Uterus (tissue), 4 donors: ENCODE data around the gene MCL1. TPM values are rescaled to one million over a fixed set of nuclear protein-coding genes. Genes with fewer than 3 reads are reported as not detected.

ENCODE experiments used
- DNase-seq, 2 donors: peaks; one replicate each; pipeline ENCODE4 v3.0.0-alpha.2; 2019 to 2020
- H3K27ac ChIP-seq, 2 donors: fragments of 200-600 bp; sonication (generic); 1 replicate in 1 of 2; 2 replicates in 1 of 2; pipeline ENCODE4 v1.5.1; 2016 to 2018
- H3K27me3 ChIP-seq, 2 donors: fragments of 200-600 bp; sonication (generic); one replicate each; pipeline ENCODE4 v1.5.1; 2018 to 2019; ENCODE audit warnings: control low read depth in 1 of 2
- H3K36me3 ChIP-seq, 2 donors: fragments of 200-600 bp; sonication (generic); one replicate each; pipeline ENCODE4 v1.5.1; 2019; ENCODE audit warnings: control low read depth in 1 of 2
- H3K4me1 ChIP-seq, 2 donors: fragments of 200-600 bp; sonication (generic); one replicate each; pipeline ENCODE4 v1.5.1; 2018 to 2019; ENCODE audit warnings: control low read depth in 1 of 2
- H3K4me3 ChIP-seq, 2 donors: fragments of 200-600 bp; sonication (generic); 1 replicate in 1 of 2; 2 replicates in 1 of 2; pipeline ENCODE4 v1.5.1; 2018 to 2019; ENCODE audit warnings: mild to moderate bottlenecking in 1 of 2
- H3K9me3 ChIP-seq, 2 donors: fragments of 200-600 bp; sonication (generic); one replicate each; pipeline ENCODE4 v1.5.1; 2019; ENCODE audit warnings: control low read depth in 1 of 2
- CTCF ChIP-seq, 4 experiments: fragments of 200-600 bp in 2 of 4; fragments of 450-650 bp in 2 of 4; sonication (generic) in 2 of 4; IDR thresholded peaks; one replicate each; pipeline ENCODE4 v1.5.1; 2016 to 2019; ENCODE audit warnings: antibody characterized with exemption in 4 of 4, mild to moderate bottlenecking in 2 of 4, moderate library complexity in 1 of 4
- POLR2A ChIP-seq, 2 donors: fragments of 450-650 bp; IDR thresholded peaks; one replicate each; pipeline ENCODE4 v1.6.1; 2016; ENCODE audit warnings: antibody characterized with exemption in 2 of 2, mild to moderate bottlenecking in 1 of 2, moderate library complexity in 1 of 2
- intact Hi-C: fragments of 100-400 bp; cut with DNase I; formaldehyde crosslinking; loops from one replicate; pipeline ENCODE4 v1.15.1; 2023; ENCODE audit warnings: low total_unique reads
- total RNA-seq, 4 donors: library from RNA; depleted of rRNA in 3 of 4; stranded (reverse); fragments of >200 nt in 3 of 4; gene quantifications; one replicate each; pipeline versions ENCODE4 v1.1.0 to v1.2.4, GENCODE V29; 2014 to 2023
- donor health status: DM: yes; HTN: yes; CAD: no.

MCL1 gene
- total RNA-seq, 4 donors from 2014 or later: 125 to 266 (median 207) TPM

GRCh38 chr1:150572918-150573647, 6.3 kb downstream of the MCL1 start:
- intact Hi-C loops: no loop called here
- Histone ChIP-seq H3K4me3 (no peak overlapping the region), H3K4me1 (peaks cover 18 to 22% of the 10 kb centered on the region in 2 donors), H3K9me3 (no peaks in the 10 kb centered on the region), H3K27me3 (no peaks in the 10 kb centered on the region), H3K27ac (peak overlapping the region; percentile 99), H3K36me3 (no peaks in the 10 kb centered on the region)
- TF ChIP-seq CTCF (IDR thresholded peaks at IDR 0.05) (no peak), POLR2A (IDR thresholded peaks at IDR 0.05) (no peak)
- DNase-seq: no peak

DNA sequence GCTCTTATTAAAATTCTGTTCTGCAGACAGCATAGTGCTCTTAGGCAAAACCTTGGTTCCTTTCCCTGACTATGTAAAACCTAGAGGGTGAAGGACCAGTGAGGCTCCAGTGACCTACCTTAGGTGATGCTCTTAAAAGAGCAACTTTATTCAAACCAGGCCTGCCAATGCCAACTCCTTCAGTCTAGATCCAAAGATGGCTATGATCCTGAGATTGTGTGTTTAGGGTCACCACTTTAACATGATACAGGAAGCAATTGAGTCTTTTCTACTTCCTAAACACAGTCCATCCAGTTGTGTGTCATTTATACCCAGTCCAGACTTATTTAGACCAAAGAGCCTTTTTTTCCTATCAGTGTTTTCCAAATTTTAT, 10.8 kb downstream of the MCL1 start:
- peaks cover 40 to 44% of the 10 kb centered on the region in 2 donors for H3K4me1 ChIP-seq
- H3K9me3 ChIP-seq: no peaks in the 10 kb centered on the region

DNA sequence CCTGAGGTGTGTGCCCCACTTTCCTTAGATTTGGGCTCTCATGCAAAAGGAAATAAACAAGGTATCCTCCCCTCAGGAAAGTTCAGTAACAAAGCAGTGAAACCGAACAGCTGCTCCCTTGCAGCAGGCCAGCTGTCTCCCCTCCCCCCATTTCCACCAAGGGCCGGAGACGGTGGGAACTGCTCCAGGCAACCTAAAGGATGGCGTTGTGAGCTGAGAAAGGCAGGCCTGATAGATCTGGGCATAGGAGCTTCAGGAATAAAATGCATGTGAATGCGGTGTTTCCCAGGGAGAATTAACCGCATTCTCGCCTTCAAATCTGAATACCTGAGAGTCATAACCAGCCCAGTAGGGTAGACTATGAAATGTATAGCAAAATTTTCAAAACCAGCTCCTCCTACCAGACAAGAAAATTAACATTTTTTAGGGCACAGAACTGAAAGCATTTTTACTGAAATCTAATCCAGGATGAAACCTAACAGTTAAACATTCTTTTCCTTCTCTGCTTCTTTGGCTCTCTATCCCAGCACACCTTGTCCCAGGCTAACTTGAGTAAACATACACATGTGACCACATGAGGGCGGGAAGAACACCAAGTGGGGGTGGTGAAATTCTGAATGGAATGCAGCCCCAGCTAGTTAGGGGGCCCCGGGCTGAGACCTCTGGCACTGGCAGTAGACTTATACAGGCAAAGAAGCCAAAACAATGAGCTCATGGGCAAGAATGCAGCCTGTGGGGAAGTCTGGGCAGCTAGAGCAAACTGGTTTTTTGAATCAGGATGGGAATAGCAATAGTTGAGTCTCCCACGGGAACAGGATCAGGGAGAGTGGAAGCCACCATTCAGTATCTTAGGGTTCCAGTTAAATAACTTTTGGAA, 11.5 kb downstream of the MCL1 start:
- Histone ChIP-seq H3K27me3 (no peaks in the 10 kb centered on the region), H3K9me3 (no peaks in the 10 kb centered on the region), H3K36me3 (no peaks in the 10 kb centered on the region), H3K4me1 (peaks cover 38 to 51% of the 10 kb centered on the region in 2 donors), H3K27ac (peak overlapping the region; percentile 99), H3K4me3 (peak overlapping the region; percentile 33 to 40)
- peak; percentile 88 to 97 for DNase-seq
- TF ChIP-seq POLR2A (IDR thresholded peaks at IDR 0.05) (peak; percentile 30 to 55), CTCF (IDR thresholded peaks at IDR 0.05) (peak in 1 of 4 experiments; percentile 16)
- intact Hi-C loops: no loop called here

More for the DNA sequence above, 10.8 kb downstream of the MCL1 start:
- peak overlapping the region; percentile 33 to 40 for H3K4me3 ChIP-seq
- peak overlapping the region; percentile 99 for H3K27ac ChIP-seq
- TF ChIP-seq POLR2A (IDR thresholded peaks at IDR 0.05) (no peak), CTCF (IDR thresholded peaks at IDR 0.05) (no peak)
- peak in 1 of 2 donors; percentile 28 for DNase-seq
- intact Hi-C loops: no loop called here
- no peaks in the 10 kb centered on the region for H3K27me3 ChIP-seq
- no peaks in the 10 kb centered on the region for H3K36me3 ChIP-seq

DNA sequence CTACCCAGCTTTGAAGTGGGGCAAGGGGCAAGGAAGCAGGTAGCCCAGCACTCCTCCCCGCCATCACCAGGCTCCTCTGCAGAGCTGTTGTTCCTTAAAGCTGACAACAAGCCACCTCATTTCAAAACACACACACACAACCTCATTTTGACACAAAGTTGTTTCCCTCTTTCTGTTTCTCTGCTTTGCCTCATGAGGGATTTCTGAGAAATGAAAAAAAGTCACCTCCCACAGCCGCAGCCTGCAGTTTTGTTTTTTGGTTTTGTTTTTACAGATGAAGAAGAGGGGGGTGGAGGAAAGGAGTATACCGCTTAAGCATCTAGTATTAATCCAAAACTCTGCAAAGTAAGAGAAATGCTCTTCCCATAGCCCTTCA, 12.1 kb downstream of the MCL1 start:
- peak in 1 of 2 donors; percentile 31 for DNase-seq
- no peaks in the 10 kb centered on the region for H3K27me3 ChIP-seq
- H3K4me3 ChIP-seq: peak overlapping the region; percentile 33 to 40
- no peak for TF ChIP-seq CTCF (IDR thresholded peaks at IDR 0.05)
- peak in 1 of 2 donors; percentile 24 for TF ChIP-seq POLR2A (IDR thresholded peaks at IDR 0.05)
- H3K4me1 ChIP-seq: peaks cover 43 to 57% of the 10 kb centered on the region in 2 donors
- peak overlapping the region; percentile 99 for H3K27ac ChIP-seq
- H3K36me3 ChIP-seq: no peaks in the 10 kb centered on the region
- intact Hi-C loops: no loop called here
- no peaks in the 10 kb centered on the region for H3K9me3 ChIP-seq
